Glutamatergic neuron (in vitro differentiated cells): Measurements from ENCODE around the gene LTBP2. TPM values are rescaled to one million over a fixed set of nuclear protein-coding genes. Genes with fewer than 3 reads are reported as not detected.

Experiments
- DNase-seq: peaks from one replicate; pipeline ENCODE4 v3.0.0; 2022
- H3K27ac Mint-ChIP-seq: one replicate; pipeline ENCODE4 v1.8.0; 2020; ENCODE audit warnings: mild to moderate bottlenecking, mixed read lengths, inconsistent platforms; ENCODE audit not compliant: unreplicated experiment
- H3K27me3 Mint-ChIP-seq: one replicate; pipeline ENCODE4 v1.8.0; 2020; ENCODE audit warnings: mild to moderate bottlenecking, moderate library complexity, mixed read lengths, inconsistent platforms; ENCODE audit not compliant: unreplicated experiment
- H3K36me3 Mint-ChIP-seq: one replicate; pipeline ENCODE4 v1.8.0; 2020; ENCODE audit warnings: mild to moderate bottlenecking, mixed read lengths, inconsistent platforms; ENCODE audit not compliant: unreplicated experiment
- H3K4me1 Mint-ChIP-seq: one replicate; pipeline ENCODE4 v1.8.0; 2020; ENCODE audit warnings: mild to moderate bottlenecking, low read depth, mixed read lengths, inconsistent platforms; ENCODE audit not compliant: unreplicated experiment
- H3K4me3 Mint-ChIP-seq: one replicate; pipeline ENCODE4 v1.8.0; 2020; ENCODE audit warnings: mild to moderate bottlenecking, mixed read lengths, inconsistent platforms; ENCODE audit not compliant: unreplicated experiment
- H3K9me3 Mint-ChIP-seq: one replicate; pipeline ENCODE4 v1.8.0; 2020; ENCODE audit warnings: mild to moderate bottlenecking, moderate library complexity, mixed read lengths, inconsistent platforms; ENCODE audit not compliant: unreplicated experiment
- CTCF ChIP-seq: fragments of 200-600 bp; sonication (generic); IDR thresholded peaks from one replicate; pipeline ENCODE4 v1.5.0; 2021; ENCODE audit not compliant: partially characterized antibody, unreplicated experiment
- total RNA-seq: library from RNA; stranded (reverse); fragmentation: NEBNext Ultra II Directional; extraction: Animal tissue kit (Norgen Biotek cat#: 25700); gene quantifications from one replicate; pipeline ENCODE4 v1.2.1, GENCODE V29; 2021; ENCODE audit not compliant: unreplicated experiment

The LTBP2 gene
- total RNA-seq, 1 donor from 2014 or later = 1.2 TPM

- Mint-ChIP-seq H3K9me3 (peaks cover 3% of the 10 kb centered on the region), H3K27me3 (no peaks in the 10 kb centered on the region), H3K27ac (no peak overlapping the region), H3K4me3 (no peak overlapping the region), H3K36me3 (no peaks in the 10 kb centered on the region), H3K4me1 (no peaks in the 10 kb centered on the region)
- TF ChIP-seq CTCF = no peak
- DNase-seq = no peak
Measured at GRCh38 chr14:74655599-74656395, 43.8 kb upstream of the LTBP2 start.

DNA sequence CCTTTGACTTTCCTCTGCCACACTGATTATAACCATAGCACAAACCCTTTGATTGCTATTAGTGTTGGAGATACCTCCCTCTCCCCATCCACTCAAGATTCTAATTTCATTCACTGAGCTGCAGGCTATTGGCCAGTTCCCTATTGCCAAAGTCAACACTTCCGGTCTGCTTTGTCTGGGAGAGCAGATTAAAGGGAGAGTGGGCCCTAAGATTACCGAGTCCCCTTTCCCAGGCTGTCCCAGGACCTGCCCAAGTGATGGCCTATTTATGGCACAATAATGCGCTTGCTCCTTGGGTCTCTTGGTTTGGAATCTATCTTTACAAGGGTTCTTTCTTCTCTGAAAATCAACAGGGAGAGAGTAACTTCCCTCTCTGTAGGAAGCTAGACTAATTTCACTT, 42.9 kb upstream of the LTBP2 start:
- no peak for DNase-seq
- no peak for TF ChIP-seq CTCF
- no peak overlapping the region for H3K4me3 Mint-ChIP-seq
- no peaks in the 10 kb centered on the region for H3K36me3 Mint-ChIP-seq
- H3K4me1 Mint-ChIP-seq = no peaks in the 10 kb centered on the region
- H3K9me3 Mint-ChIP-seq = peaks cover 3% of the 10 kb centered on the region
- H3K27me3 Mint-ChIP-seq = no peaks in the 10 kb centered on the region
- H3K27ac Mint-ChIP-seq = no peak overlapping the region

GRCh38 chr14:74653386-74654138, 41.5 kb upstream of the LTBP2 start:
- Mint-ChIP-seq H3K27me3 (no peaks in the 10 kb centered on the region), H3K36me3 (no peaks in the 10 kb centered on the region), H3K9me3 (peaks cover 3% of the 10 kb centered on the region), H3K27ac (no peak overlapping the region), H3K4me1 (peaks cover 6% of the 10 kb centered on the region), H3K4me3 (no peak overlapping the region)
- TF ChIP-seq CTCF = no peak
- DNase-seq = no peak

DNA sequence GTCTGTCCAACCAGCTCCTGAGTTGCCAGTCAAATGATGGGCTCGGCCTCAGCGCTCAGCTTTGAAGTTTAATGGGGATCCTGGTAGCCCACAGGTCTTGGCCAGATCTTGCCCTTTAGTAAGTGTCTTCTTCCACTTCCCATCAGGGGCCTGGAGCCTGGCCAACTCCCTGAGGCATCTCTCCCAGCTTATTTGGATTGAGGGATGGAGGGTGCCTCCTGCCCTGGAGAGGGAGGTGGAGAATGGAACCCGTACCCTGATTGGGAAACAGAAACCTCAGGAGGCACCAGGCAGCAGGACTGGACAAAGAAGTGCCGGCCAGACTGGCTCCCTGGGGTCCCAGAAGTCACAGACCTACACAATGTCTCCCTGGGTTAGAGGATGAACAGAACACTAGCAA, 40.5 kb upstream of the LTBP2 start:
- peaks cover 12% of the 10 kb centered on the region for H3K4me1 Mint-ChIP-seq
- H3K9me3 Mint-ChIP-seq = peaks cover 3% of the 10 kb centered on the region

More for the DNA sequence above, 40.5 kb upstream of the LTBP2 start:
- Mint-ChIP-seq H3K36me3 (no peaks in the 10 kb centered on the region), H3K4me3 (no peak overlapping the region), H3K27ac (no peak overlapping the region), H3K27me3 (peaks cover 3% of the 10 kb centered on the region)
- no peak for DNase-seq
- no peak for TF ChIP-seq CTCF
